Measurements from ENCODE around the gene KIAA0408.
"Not testable (repeated sequence)": the region's sequence is repeated elsewhere in the genome, so short reads cannot be mapped to it uniquely, and the experiment has no call there.

KIAA0408 gene

GRCh38 chr6:127412016-127412415 is 47.2 kb downstream of the KIAA0408 start:
- not testable (repeated sequence) for DNase-seq (ENCODE audit: low spot score)

Measured in globus pallidus (tissue), 1 donor.